CD4-positive, CD25-positive, alpha-beta regulatory T cell (primary cell): Measurements from ENCODE around the gene RRAD. TPM values are rescaled to one million over a fixed set of nuclear protein-coding genes. Genes with fewer than 3 reads are reported as not detected.

Experiments used
- ATAC-seq, 2 donors: fragments of 150-1000 bp; cut with Tn5 transposase; one replicate each; pipeline ENCODE4 v1.10.0; 2021; ENCODE audit warnings: low read depth in 2 of 2, moderate number of reproducible peaks in 2 of 2, moderate library complexity in 1 of 2
- DNase-seq, 3 donors: peaks; one replicate each; pipeline versions ENCODE4 v3.0.0 to v3.0.0-alpha.2; 2012 to 2022; ENCODE audit warnings: mixed read lengths in 1 of 3
- H3K27ac ChIP-seq: one replicate; pipeline ENCODE4 v1.7.0; 2013; ENCODE audit warnings: mild to moderate bottlenecking, low read length; ENCODE audit not compliant: insufficient read depth, poor library complexity, severe bottlenecking
- H3K27me3 ChIP-seq: one replicate; pipeline ENCODE4 v1.7.0; 2013; ENCODE audit warnings: low read length; ENCODE audit not compliant: control insufficient read depth, insufficient read depth
- H3K36me3 ChIP-seq: one replicate; pipeline ENCODE4 v1.7.0; 2013; ENCODE audit warnings: mild to moderate bottlenecking, low read length, moderate library complexity; ENCODE audit not compliant: control insufficient read depth, insufficient read depth
- H3K4me1 ChIP-seq: 2 replicates; pipeline ENCODE4 v1.7.0; 2013; ENCODE audit warnings: mild to moderate bottlenecking, low read length; ENCODE audit not compliant: insufficient read depth, control insufficient read depth, poor library complexity, severe bottlenecking
- H3K4me3 ChIP-seq: one replicate; pipeline ENCODE4 v1.7.0; 2013; ENCODE audit warnings: low read depth, mild to moderate bottlenecking, low read length, moderate library complexity
- H3K9me3 ChIP-seq, 2 experiments: 1 replicate in 1 of 2; 2 replicates in 1 of 2; pipeline ENCODE4 v1.7.0; 2013; ENCODE audit warnings: low read length in 2 of 2, mild to moderate bottlenecking in 1 of 2, moderate library complexity in 1 of 2; ENCODE audit not compliant: control insufficient read depth in 2 of 2
- H3K27ac Mint-ChIP-seq, 3 donors: one replicate each; pipeline ENCODE4 v1.8.0; 2020 to 2022; ENCODE audit warnings: mild to moderate bottlenecking in 3 of 3, mixed read lengths in 3 of 3, moderate library complexity in 2 of 3
- H3K27me3 Mint-ChIP-seq: one replicate; pipeline ENCODE4 v1.8.0; 2022; ENCODE audit warnings: mild to moderate bottlenecking, mixed read lengths
- H3K36me3 Mint-ChIP-seq: one replicate; pipeline ENCODE4 v1.8.0; 2020; ENCODE audit warnings: mixed read lengths
- H3K4me1 Mint-ChIP-seq, 4 donors: one replicate each; pipeline ENCODE4 v1.8.0; 2020 to 2022; ENCODE audit warnings: mixed read lengths in 4 of 4, mild to moderate bottlenecking in 1 of 4
- H3K4me3 Mint-ChIP-seq, 4 donors: one replicate each; pipeline ENCODE4 v1.8.0; 2020 to 2022; ENCODE audit warnings: mild to moderate bottlenecking in 4 of 4, mixed read lengths in 4 of 4, moderate library complexity in 3 of 4
- H3K9me3 Mint-ChIP-seq, 7 donors: one replicate each; pipeline ENCODE4 v1.8.0; 2020 to 2022; ENCODE audit warnings: mixed read lengths in 7 of 7, mild to moderate bottlenecking in 3 of 7, moderate library complexity in 2 of 7
- polyA plus RNA-seq, 4 donors: library from polyadenylated mRNA; unstranded; fragments of 300-500 nt; fragmentation: Illumina TruSeq; gene quantifications; one replicate each; pipeline ENCODE4 v1.2.3, GENCODE V29; 2021
- total RNA-seq: library from RNA; stranded (reverse); gene quantifications from one replicate; pipeline ENCODE4 v1.2.3, GENCODE V29; 2022

RRAD gene
- total and polyA plus RNA-seq, 5 donors from 2014 or later: 0.35 TPM; not detected in 4

DNA sequence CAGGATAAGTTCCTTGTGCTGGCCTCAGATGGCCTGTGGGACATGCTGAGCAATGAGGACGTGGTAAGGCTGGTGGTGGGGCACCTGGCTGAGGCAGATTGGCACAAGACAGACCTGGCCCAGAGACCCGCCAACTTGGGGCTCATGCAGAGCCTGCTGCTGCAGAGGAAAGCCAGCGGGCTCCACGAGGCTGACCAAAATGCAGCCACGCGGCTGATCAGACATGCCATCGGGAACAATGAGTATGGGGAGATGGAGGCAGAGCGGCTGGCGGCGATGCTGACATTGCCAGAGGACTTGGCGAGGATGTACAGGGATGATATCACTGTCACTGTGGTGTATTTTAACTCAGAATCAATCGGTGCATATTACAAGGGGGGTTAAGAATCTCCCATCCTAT is 39.8 kb downstream of the RRAD start:
- no peaks in the 10 kb centered on the region for H3K27me3 ChIP-seq
- H3K36me3 ChIP-seq: peaks cover 20% of the 10 kb centered on the region
- Mint-ChIP-seq H3K4me1 (peaks cover 9 to 35% (median 18%) of the 10 kb centered on the region in 4 donors), H3K36me3 (peaks cover 19% of the 10 kb centered on the region), H3K9me3 (no peaks in the 10 kb centered on the region), H3K27me3 (no peaks in the 10 kb centered on the region), H3K4me3 (peak overlapping the region in 2 of 4 donors; percentile 15 to 61), H3K27ac (no peak overlapping the region)
- ATAC-seq: no peak
- H3K4me1 ChIP-seq: peaks cover 16% of the 10 kb centered on the region
- no peak for DNase-seq
- no peak overlapping the region for H3K4me3 ChIP-seq
- H3K27ac ChIP-seq: no peak overlapping the region
- no peaks in the 10 kb centered on the region for H3K9me3 ChIP-seq

DNA sequence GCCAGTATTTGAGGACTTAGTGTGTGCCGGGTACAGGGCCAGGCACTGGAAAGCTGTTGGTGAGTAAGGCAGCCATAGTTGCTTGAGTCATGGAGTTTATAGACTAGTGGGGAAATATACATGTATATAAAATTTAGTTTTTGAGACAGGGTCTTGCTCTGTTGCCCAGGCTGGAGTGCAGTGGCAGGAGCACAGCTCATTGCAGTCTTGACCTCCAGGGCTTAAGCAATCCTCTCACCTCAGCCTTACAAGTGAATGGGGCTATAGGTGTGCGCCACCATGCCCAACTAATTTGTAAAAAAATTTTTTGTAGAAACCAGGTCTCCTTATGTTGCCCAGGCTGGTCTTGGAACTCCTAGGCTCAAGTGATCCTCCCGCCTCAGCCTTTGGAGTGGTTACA is 42.6 kb downstream of the RRAD start:
- H3K27me3 ChIP-seq: no peaks in the 10 kb centered on the region
- H3K4me3 Mint-ChIP-seq: peak overlapping the region in 2 of 4 donors; percentile 51 to 90
- peaks cover 19% of the 10 kb centered on the region for H3K36me3 Mint-ChIP-seq
- H3K9me3 ChIP-seq: no peaks in the 10 kb centered on the region
- H3K27ac ChIP-seq: no peak overlapping the region
- H3K27me3 Mint-ChIP-seq: no peaks in the 10 kb centered on the region
- H3K27ac Mint-ChIP-seq: no peak overlapping the region
- no peaks in the 10 kb centered on the region for H3K9me3 Mint-ChIP-seq
- peaks cover 20% of the 10 kb centered on the region for H3K36me3 ChIP-seq
- peaks cover 13 to 44% (median 30%) of the 10 kb centered on the region in 4 donors for H3K4me1 Mint-ChIP-seq
- no peak overlapping the region for H3K4me3 ChIP-seq
- DNase-seq: no peak
- H3K4me1 ChIP-seq: peaks cover 22% of the 10 kb centered on the region
- no peak for ATAC-seq

DNA sequence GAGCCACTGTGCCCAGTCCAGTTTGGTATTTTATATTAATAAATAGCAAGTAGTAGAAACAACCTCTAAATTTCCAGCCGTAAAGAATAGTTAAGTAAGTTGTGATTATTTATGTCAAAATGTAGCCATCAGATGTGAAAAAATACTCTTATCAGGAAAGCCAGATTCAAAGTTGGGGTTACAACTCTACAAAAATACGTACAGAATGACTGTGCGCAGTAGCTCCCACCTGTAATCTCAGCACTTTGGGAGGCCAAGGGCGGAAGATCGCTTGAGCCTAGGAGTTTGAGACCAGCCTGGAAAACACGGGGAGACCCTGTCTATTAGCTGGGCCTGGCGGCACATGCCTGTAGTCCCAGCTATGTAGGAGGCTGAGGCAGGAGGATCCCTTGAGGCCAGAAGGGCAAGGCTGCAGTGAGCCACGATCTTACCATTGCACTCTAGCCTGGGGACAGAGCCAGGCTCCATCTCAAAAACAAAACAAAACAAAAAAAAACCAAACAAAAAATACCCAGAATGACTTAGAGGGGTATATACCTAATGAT is 43.3 kb downstream of the RRAD start:
- DNase-seq: no peak
- H3K27ac ChIP-seq: no peak overlapping the region
- H3K27ac Mint-ChIP-seq: peak overlapping the region in 1 of 3 donors; percentile 47

GRCh38 chr16:66881560-66881959 is 43.8 kb downstream of the RRAD start:
- Histone ChIP-seq H3K36me3 (peaks cover 17% of the 10 kb centered on the region), H3K4me3 (peak overlapping the region; percentile 38), H3K27me3 (no peaks in the 10 kb centered on the region), H3K4me1 (peaks cover 22% of the 10 kb centered on the region), H3K27ac (no peak overlapping the region), H3K9me3 (no peaks in the 10 kb centered on the region)
- Mint-ChIP-seq H3K4me1 (peaks cover 10 to 40% (median 25%) of the 10 kb centered on the region in 4 donors), H3K27me3 (no peaks in the 10 kb centered on the region), H3K36me3 (peaks cover 13% of the 10 kb centered on the region), H3K9me3 (no peaks in the 10 kb centered on the region), H3K27ac (peak overlapping the region in 1 of 3 donors; percentile 47), H3K4me3 (peak overlapping the region; percentile 78 to 99 (median 90))
- DNase-seq: no peak
- no peak for ATAC-seq

More for the DNA sequence above, 43.3 kb downstream of the RRAD start:
- ATAC-seq: no peak
- H3K4me3 ChIP-seq: peak overlapping the region; percentile 38
- H3K4me1 ChIP-seq: peaks cover 22% of the 10 kb centered on the region
- no peaks in the 10 kb centered on the region for H3K27me3 ChIP-seq
- H3K27me3 Mint-ChIP-seq: no peaks in the 10 kb centered on the region
- H3K36me3 ChIP-seq: peaks cover 20% of the 10 kb centered on the region
- no peaks in the 10 kb centered on the region for H3K9me3 Mint-ChIP-seq
- peaks cover 18% of the 10 kb centered on the region for H3K36me3 Mint-ChIP-seq
- H3K9me3 ChIP-seq: no peaks in the 10 kb centered on the region
- H3K4me3 Mint-ChIP-seq: peak overlapping the region; percentile 20 to 90 (median 84)
- H3K4me1 Mint-ChIP-seq: peaks cover 10 to 45% (median 28%) of the 10 kb centered on the region in 4 donors

GRCh38 chr16:66881014-66881417 is 44.3 kb downstream of the RRAD start:
- DNase-seq (no peak), ATAC-seq (peak in 1 of 2 donors; percentile 6)
- Histone ChIP-seq H3K4me1 (peaks cover 22% of the 10 kb centered on the region), H3K36me3 (peaks cover 15% of the 10 kb centered on the region), H3K9me3 (no peaks in the 10 kb centered on the region), H3K27ac (no peak overlapping the region), H3K27me3 (no peaks in the 10 kb centered on the region), H3K4me3 (peak overlapping the region; percentile 55)
- H3K4me1 Mint-ChIP-seq: peaks cover 10 to 38% (median 25%) of the 10 kb centered on the region in 4 donors
- no peaks in the 10 kb centered on the region for H3K27me3 Mint-ChIP-seq
- peak overlapping the region in 1 of 3 donors; percentile 47 for H3K27ac Mint-ChIP-seq
- peak overlapping the region; percentile 68 to 99 (median 94) for H3K4me3 Mint-ChIP-seq
- peaks cover 12% of the 10 kb centered on the region for H3K36me3 Mint-ChIP-seq
- peaks cover 0 to 2% (median 0%) of the 10 kb centered on the region in 7 donors for H3K9me3 Mint-ChIP-seq

- peaks cover 7% of the 10 kb centered on the region for H3K36me3 Mint-ChIP-seq
- peak within 1 kb of the TSS; percentile 95 to 98 (median 96) for H3K27ac Mint-ChIP-seq
- DNase-seq (peak; percentile 87 to 95 (median 91)), ATAC-seq (peak; percentile 96 to 97)
- peak within 1 kb of the TSS; percentile 90 to 100 (median 99) for H3K4me3 Mint-ChIP-seq
- Histone ChIP-seq H3K36me3 (peaks cover 12% of the 10 kb centered on the region), H3K4me1 (peaks cover 22% of the 10 kb centered on the region), H3K27ac (peak within 1 kb of the TSS; percentile 47), H3K9me3 (no peaks in the 10 kb centered on the region), H3K4me3 (peak within 1 kb of the TSS; percentile 58), H3K27me3 (no peaks in the 10 kb centered on the region)
- peaks cover 10 to 33% (median 22%) of the 10 kb centered on the region in 4 donors for H3K4me1 Mint-ChIP-seq
- no peaks in the 10 kb centered on the region for H3K27me3 Mint-ChIP-seq
- H3K9me3 Mint-ChIP-seq: peaks cover 0 to 2% (median 0%) of the 10 kb centered on the region in 7 donors
These were observed 44.9 kb downstream of the RRAD start, which contains the start of gene PDP2 for GRCh38 chr16:66880288-66881013. Gene PDP2, plus strand, starts transcription at chr16:66880515. Its CDS starts 3,770 bp downstream, at chr16:66884285.

- H3K27ac ChIP-seq: no peak overlapping the region
- peak in 1 of 3 donors; percentile 42 for DNase-seq
- peaks cover 0 to 2% (median 0%) of the 10 kb centered on the region in 7 donors for H3K9me3 Mint-ChIP-seq
- peaks cover 13 to 40% (median 26%) of the 10 kb centered on the region in 4 donors for H3K4me1 Mint-ChIP-seq
- peak overlapping the region in 1 of 3 donors; percentile 21 for H3K27ac Mint-ChIP-seq
- H3K27me3 Mint-ChIP-seq: no peaks in the 10 kb centered on the region
- no peaks in the 10 kb centered on the region for H3K36me3 Mint-ChIP-seq
- peak overlapping the region in 3 of 4 donors; percentile 73 to 90 (median 75) for H3K4me3 Mint-ChIP-seq
- ATAC-seq: no peak
- no peaks in the 10 kb centered on the region for H3K36me3 ChIP-seq
- H3K27me3 ChIP-seq: no peaks in the 10 kb centered on the region
- peaks cover 24% of the 10 kb centered on the region for H3K4me1 ChIP-seq
- no peaks in the 10 kb centered on the region for H3K9me3 ChIP-seq
- no peak overlapping the region for H3K4me3 ChIP-seq
These were observed 47.3 kb downstream of the RRAD start for GRCh38 chr16:66878067-66878466.
